Upper lobe of left lung (tissue), 4 donors: ENCODE data around the gene FBXO10.

Experiments
- CTCF ChIP-seq, 6 experiments: fragments of 450-650 bp in 4 of 6; fragments of 200-600 bp in 2 of 6; sonication (generic) in 2 of 6; IDR thresholded peaks; one replicate each; pipeline ENCODE4 v1.5.1; 2016 to 2019; ENCODE audit warnings: antibody characterized with exemption in 6 of 6
- EP300 ChIP-seq, 4 donors: sonication (generic); formaldehyde crosslinking; IDR thresholded peaks; one replicate each; pipeline ENCODE4 v1.5.1; 2017; ENCODE audit warnings: antibody characterized with exemption in 4 of 4, control low read depth in 2 of 4
- POLR2A ChIP-seq, 4 donors: fragments of 450-650 bp; IDR thresholded peaks; one replicate each; pipeline ENCODE4 v1.5.1; 2016 to 2017; ENCODE audit warnings: antibody characterized with exemption in 4 of 4, mild to moderate bottlenecking in 2 of 4
- POLR2AphosphoS5 ChIP-seq, 2 donors: sonication (generic); formaldehyde crosslinking; IDR thresholded peaks; one replicate each; pipeline ENCODE4 v1.5.1; 2017; ENCODE audit warnings: antibody characterized with exemption in 2 of 2

GRCh38 chr9:37497320-37497719 lies 78.9 kb downstream of the FBXO10 start:
- TF ChIP-seq CTCF (IDR thresholded peaks at IDR 0.05), result no peak
- no peak for TF ChIP-seq EP300 (IDR thresholded peaks at IDR 0.05)
- no peak for TF ChIP-seq POLR2A (IDR thresholded peaks at IDR 0.05)
- no peak for TF ChIP-seq POLR2AphosphoS5 (IDR thresholded peaks at IDR 0.05)
